GM19324 (cell line): Measurements from ENCODE around the gene FKBP8.

Source experiments
- ATAC-seq: cut with Tn5 transposase; IDR thresholded peaks from one replicate; pipeline ENCODE4 v1.9.1; 2021; ENCODE audit warnings: mild to moderate bottlenecking, moderate library complexity; ENCODE audit not compliant: unreplicated experiment, low FRiP score

The FKBP8 gene

GRCh38 chr19:18488838-18489626 is 54.3 kb downstream of the FKBP8 start:
- no peak for ATAC-seq

DNA sequence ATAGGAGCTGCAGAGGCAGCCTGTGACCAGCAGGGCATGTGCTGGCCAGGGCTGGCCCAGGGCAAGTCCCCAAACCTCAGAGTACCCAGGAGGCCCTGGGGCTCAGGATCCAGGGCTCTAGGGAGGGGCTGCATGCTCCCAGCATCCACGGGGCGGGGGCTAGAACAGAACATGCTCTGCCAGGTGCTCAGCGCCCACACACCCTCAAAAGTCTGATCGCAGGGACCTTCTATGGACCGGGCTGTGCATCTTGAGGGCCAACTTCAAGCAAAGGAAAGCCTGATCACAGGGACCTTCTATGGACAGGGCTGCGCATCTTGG is 55.0 kb downstream of the FKBP8 start:
- ATAC-seq = no peak

DNA sequence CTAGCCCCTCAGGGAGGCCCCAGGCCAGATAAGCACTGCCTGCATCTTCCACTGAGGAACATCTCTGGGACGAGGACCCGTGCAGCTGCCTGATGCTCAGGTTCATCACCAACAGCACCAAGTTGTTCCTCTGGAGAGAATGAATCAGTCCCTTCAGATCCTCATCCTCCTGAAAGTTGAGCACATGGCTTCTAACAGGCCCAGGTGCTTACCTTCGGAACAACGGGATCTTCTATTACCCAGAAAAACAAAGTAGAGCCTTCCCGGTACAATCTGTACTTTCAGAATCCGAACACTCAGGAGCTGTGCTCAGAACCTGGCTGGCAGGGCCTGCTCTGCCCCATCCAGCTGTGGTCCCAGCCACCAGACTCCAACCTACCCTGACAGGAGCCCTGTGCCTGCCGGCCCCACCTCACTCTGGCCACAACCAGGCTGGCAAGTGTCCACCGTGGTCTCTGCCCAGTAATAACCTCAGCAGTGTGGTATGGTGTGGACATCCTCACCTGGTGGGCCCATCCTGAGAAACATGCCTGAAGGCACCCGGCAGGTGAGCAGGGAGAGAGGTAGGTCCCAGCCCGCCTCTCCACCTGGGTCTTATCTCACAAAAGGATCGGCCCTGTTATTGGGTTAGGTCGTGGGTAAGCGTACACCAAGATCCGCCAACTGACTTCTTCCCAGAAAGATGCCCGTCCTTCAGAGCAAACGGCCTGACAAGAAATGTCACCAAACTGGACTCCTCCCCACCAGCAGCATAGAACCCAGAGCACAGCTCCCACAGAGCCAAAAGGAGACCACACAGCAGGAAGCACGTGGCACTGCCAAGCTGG is 55.6 kb downstream of the FKBP8 start:
- ATAC-seq = no peak

- ATAC-seq = no peak
Measured at GRCh38 chr19:18486746-18487145, 56.6 kb downstream of the FKBP8 start.

DNA sequence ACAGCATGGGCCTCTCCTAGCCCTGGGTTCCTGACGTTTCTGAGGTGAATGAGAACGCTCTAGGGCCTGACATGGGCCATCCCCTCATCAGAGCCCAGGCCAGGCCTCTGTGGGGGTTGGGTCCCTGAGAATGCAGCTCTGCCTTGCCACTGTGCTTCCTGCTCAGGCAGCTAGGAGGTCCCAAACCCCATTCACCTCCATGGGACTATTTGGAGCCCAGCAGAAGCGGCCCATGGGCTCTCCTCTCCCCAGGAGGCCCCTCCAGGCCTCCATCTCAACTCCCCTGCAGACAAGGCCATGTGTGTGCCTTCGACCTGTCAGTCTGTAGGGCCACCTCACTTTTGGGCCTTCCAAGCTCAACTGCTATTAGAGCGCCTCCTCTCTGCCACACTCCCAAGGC is 58.4 kb downstream of the FKBP8 start:
- ATAC-seq = no peak

GRCh38 chr19:18483119-18483890 is 60.1 kb downstream of the FKBP8 start:
- no peak for ATAC-seq
